Stimulated activated naive CD8-positive, alpha-beta T cell treated with anti-CD3 and anti-CD28 coated beads, Interleukin-15, Interleukin-2, amounts not matched to agents 100 ng/mL and 50 ng/mL, for 24 hours (primary cell): ENCODE measurements around the gene RBMS3.
"Not testable (repeated sequence)": the region's sequence is repeated elsewhere in the genome, so short reads cannot be mapped to it uniquely, and the experiment has no call there.

Experiments used
- H3K27ac Mint-ChIP-seq: one replicate; pipeline ENCODE4 v1.8.0; 2021; ENCODE audit warnings: mild to moderate bottlenecking, mixed read lengths
- H3K27me3 Mint-ChIP-seq: one replicate; pipeline ENCODE4 v1.8.0; 2021; ENCODE audit warnings: mixed read lengths
- H3K36me3 Mint-ChIP-seq: one replicate; pipeline ENCODE4 v1.8.0; 2021; ENCODE audit warnings: low read depth, mixed read lengths
- H3K4me1 Mint-ChIP-seq: one replicate; pipeline ENCODE4 v1.8.0; 2021; ENCODE audit warnings: low read depth, mixed read lengths
- H3K4me3 Mint-ChIP-seq: one replicate; pipeline ENCODE4 v1.8.0; 2021; ENCODE audit warnings: mild to moderate bottlenecking, mixed read lengths
- H3K9me3 Mint-ChIP-seq: one replicate; pipeline ENCODE4 v1.8.0; 2021; ENCODE audit warnings: mixed read lengths

Gene RBMS3

DNA sequence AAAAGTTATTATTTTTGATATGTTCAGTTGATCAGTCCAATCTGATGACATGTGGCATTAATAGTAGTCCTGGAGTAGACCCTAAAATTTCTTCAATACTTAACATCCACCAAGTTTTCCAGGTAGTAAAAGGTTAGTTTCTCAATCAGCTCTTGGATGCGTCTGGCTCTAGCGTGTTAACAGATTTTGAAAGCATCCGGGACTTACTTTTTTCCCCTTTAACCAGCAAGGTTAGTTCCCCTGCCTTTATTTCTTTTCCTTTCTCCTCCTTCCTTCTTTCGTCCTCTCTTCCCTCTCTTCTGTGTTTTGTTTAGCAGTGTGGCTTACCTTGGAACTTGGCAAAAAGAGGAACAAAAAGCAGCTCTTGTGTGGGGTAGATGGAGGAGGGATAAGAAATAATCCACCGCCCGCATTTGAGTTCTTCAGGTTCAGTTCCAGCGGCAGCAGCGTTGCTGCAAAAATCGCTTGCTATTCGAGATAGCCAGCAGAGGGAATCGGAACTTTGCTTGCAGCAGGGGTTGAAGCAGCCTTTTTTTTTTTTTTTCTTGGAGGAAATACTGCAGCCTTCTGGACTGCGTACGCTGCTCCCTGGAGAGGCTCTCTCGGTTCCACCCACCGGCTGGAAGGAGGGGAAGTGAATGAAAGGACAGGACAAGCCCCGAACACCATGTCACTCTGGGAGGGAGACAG lies at the start of gene RBMS3:
Gene RBMS3 (plus strand): TSS at position 668 of the 690 bp plus-strand sequence.
- Mint-ChIP-seq H3K4me3 (peak within 1 kb of the TSS; percentile 81), H3K27me3 (peaks cover 23% of the 10 kb centered on the region), H3K27ac (peak within 1 kb of the TSS; percentile 56), H3K36me3 (no peaks in the 10 kb centered on the region), H3K4me1 (peaks cover 43% of the 10 kb centered on the region), H3K9me3 (no peaks in the 10 kb centered on the region)

DNA sequence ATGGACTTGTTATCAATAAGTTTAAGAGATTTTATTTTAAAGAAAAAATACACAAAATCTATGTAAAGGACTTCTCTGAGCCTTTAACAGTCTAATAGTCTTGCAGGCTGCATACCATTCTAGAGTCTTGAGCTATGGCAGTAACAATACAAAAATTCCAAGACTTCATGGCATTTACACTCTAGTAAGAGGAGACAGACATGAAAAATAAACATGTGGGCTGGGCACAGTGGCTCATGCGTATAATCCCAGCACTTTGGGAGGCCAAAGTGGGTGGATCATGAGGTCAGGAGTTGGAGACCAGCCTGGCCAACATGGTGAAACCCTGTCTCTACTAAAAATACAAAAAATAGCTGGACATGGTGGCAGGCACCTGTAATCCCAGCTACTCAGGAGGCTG lies 47.7 kb upstream of the RBMS3 start:
- H3K9me3 Mint-ChIP-seq, H3K27ac Mint-ChIP-seq, H3K36me3 Mint-ChIP-seq, H3K4me1 Mint-ChIP-seq, H3K4me3 Mint-ChIP-seq, H3K27me3 Mint-ChIP-seq: not testable (repeated sequence)

DNA sequence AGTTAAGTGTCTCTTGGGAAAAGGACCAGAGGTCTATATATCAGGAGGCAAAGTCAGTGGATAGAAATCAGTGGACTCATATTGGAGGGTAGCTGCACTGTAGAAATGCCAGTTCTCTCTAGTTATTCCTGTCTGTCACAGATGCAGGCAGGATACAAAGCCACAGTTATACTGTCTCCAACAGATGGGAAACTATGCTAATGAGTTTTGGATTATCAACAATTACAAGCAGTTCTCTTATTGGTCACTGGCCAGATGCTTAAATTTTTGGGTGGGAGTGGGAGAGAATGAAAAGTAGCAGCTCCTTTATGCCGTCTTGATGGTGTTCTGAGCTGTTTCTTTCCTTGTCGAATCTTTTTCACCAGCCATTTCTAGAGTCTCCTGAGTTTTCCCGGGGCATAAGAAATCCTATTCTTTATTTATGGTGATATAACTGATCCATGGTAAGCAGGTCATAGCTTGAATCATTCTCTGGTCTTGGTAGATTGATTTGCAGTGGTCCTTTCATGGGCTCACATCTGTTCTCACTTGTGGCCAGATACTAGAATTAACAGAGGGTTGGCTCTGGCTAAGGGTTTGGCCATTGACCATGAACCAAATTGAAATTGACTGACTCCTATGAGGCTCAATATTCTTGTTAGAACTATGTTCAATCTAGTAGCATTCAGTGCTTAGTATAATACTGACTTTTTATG lies 44.6 kb upstream of the RBMS3 start:
- H3K27ac Mint-ChIP-seq, result no peak overlapping the region
- no peaks in the 10 kb centered on the region for H3K27me3 Mint-ChIP-seq
- H3K36me3 Mint-ChIP-seq, result no peaks in the 10 kb centered on the region
- H3K4me1 Mint-ChIP-seq, result no peaks in the 10 kb centered on the region
- no peak overlapping the region for H3K4me3 Mint-ChIP-seq
- peaks cover 6% of the 10 kb centered on the region for H3K9me3 Mint-ChIP-seq

GRCh38 chr3:29239376-29239775 lies 41.5 kb upstream of the RBMS3 start:
- Mint-ChIP-seq H3K27ac (no peak overlapping the region), H3K9me3 (no peaks in the 10 kb centered on the region), H3K36me3 (no peaks in the 10 kb centered on the region), H3K4me1 (no peaks in the 10 kb centered on the region), H3K27me3 (no peaks in the 10 kb centered on the region), H3K4me3 (no peak overlapping the region)

- Mint-ChIP-seq H3K27ac (no peak overlapping the region), H3K36me3 (no peaks in the 10 kb centered on the region), H3K4me1 (no peaks in the 10 kb centered on the region), H3K27me3 (no peaks in the 10 kb centered on the region), H3K4me3 (no peak overlapping the region), H3K9me3 (no peaks in the 10 kb centered on the region)
These were observed 40.6 kb upstream of the RBMS3 start for GRCh38 chr3:29240248-29240647.

GRCh38 chr3:29240887-29241286 lies 40.0 kb upstream of the RBMS3 start:
- Mint-ChIP-seq H3K27ac (no peak overlapping the region), H3K4me3 (no peak overlapping the region), H3K9me3 (no peaks in the 10 kb centered on the region), H3K36me3 (no peaks in the 10 kb centered on the region), H3K4me1 (no peaks in the 10 kb centered on the region), H3K27me3 (no peaks in the 10 kb centered on the region)

DNA sequence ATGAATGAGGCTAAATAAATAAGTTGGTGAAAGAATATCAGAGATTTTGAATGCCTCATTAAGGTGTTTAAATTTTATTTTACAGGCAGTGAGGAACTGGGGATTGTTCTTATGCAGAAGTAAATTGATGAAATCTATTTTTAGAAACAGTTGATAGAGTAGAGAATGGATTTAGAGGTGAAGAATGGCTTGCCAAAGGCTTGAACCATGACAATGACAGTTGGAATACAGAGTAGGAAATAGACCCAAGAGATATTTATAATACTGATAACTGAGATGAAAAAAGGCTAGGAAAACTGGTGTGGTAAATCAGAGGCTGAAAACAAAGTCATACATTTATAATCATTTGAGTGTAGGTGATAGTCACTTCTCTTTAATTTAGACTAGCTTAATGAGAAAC lies 39.0 kb upstream of the RBMS3 start:
- no peak overlapping the region for H3K27ac Mint-ChIP-seq
- no peaks in the 10 kb centered on the region for H3K36me3 Mint-ChIP-seq
- no peaks in the 10 kb centered on the region for H3K4me1 Mint-ChIP-seq
- H3K27me3 Mint-ChIP-seq, result no peaks in the 10 kb centered on the region
- H3K4me3 Mint-ChIP-seq, result no peak overlapping the region
- no peaks in the 10 kb centered on the region for H3K9me3 Mint-ChIP-seq

DNA sequence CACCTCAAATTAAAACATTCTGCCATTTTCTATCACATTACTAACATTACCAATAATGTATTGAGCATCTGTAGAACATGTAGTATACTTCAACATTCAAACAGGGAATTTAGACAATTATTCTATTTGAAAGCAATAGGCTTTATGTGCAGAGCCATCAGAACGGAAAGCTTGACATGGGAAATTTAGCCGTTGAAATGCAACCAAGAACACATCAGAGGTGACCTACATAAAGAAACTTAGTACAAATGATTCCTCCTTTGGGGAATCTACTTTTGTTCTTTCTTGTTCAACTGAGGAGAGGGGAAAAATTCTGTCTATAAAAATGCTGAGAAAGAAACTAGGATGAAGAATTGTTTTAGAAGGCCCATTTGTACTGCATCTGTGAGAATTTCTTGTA lies 38.6 kb upstream of the RBMS3 start:
- no peaks in the 10 kb centered on the region for H3K4me1 Mint-ChIP-seq
- H3K4me3 Mint-ChIP-seq, result no peak overlapping the region
- no peak overlapping the region for H3K27ac Mint-ChIP-seq
- H3K27me3 Mint-ChIP-seq, result no peaks in the 10 kb centered on the region
- no peaks in the 10 kb centered on the region for H3K36me3 Mint-ChIP-seq
- H3K9me3 Mint-ChIP-seq, result no peaks in the 10 kb centered on the region

DNA sequence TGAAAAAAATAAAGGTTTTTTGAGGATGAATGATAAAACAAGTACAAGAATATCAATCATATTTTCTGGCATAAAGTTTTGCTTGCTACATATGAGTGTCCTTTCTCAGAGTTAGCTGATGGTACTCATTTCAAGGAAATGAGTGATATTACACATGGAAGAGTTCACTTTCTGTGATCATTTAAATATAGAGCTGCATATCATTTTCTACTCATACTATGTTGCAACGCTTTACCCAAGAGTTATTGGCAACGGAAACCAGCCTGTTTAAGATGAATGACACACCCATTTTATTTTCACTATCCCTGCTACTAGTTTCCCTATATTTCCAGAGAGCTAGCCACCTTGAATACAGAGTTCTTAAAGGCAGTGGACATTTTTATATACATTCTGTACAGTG lies 35.4 kb upstream of the RBMS3 start:
- Mint-ChIP-seq H3K4me3 (no peak overlapping the region), H3K4me1 (no peaks in the 10 kb centered on the region), H3K27me3 (no peaks in the 10 kb centered on the region), H3K27ac (no peak overlapping the region), H3K9me3 (no peaks in the 10 kb centered on the region), H3K36me3 (no peaks in the 10 kb centered on the region)

GRCh38 chr3:29247088-29247745 lies 33.7 kb upstream of the RBMS3 start:
- H3K27me3 Mint-ChIP-seq, result no peaks in the 10 kb centered on the region
- no peaks in the 10 kb centered on the region for H3K9me3 Mint-ChIP-seq
- H3K27ac Mint-ChIP-seq, result no peak overlapping the region
- H3K4me3 Mint-ChIP-seq, result no peak overlapping the region
- H3K36me3 Mint-ChIP-seq, result no peaks in the 10 kb centered on the region
- no peaks in the 10 kb centered on the region for H3K4me1 Mint-ChIP-seq

DNA sequence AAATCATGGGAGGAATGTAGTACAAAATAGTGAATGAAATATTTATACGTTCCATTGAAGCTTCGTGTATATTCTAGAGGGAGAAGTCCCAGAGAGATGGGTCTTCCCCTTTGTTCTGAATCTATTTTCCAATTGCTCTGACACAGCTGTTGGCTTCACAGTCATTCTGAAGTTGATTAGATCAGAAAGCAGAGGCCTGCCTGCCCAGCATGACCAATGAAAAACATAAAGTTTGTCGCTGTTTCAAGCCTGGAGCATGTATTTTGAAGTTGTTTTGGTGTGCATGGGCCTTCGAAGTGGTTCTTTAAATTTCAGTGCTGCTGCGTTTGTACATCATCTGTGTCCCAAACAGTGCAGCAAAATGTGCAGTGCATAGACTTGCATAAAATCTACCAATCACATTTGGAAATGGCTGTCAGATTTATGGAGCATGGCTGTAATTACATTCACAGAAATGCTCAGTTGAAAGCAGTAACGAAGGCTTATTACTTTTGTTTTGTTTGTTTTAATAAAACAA lies 31.0 kb upstream of the RBMS3 start:
- no peaks in the 10 kb centered on the region for H3K4me1 Mint-ChIP-seq
- H3K4me3 Mint-ChIP-seq, result no peak overlapping the region
- H3K27ac Mint-ChIP-seq, result no peak overlapping the region
- no peaks in the 10 kb centered on the region for H3K36me3 Mint-ChIP-seq
- no peaks in the 10 kb centered on the region for H3K27me3 Mint-ChIP-seq
- H3K9me3 Mint-ChIP-seq, result no peaks in the 10 kb centered on the region

GRCh38 chr3:29255854-29256696 lies 24.8 kb upstream of the RBMS3 start:
- Mint-ChIP-seq H3K36me3 (no peaks in the 10 kb centered on the region), H3K4me3 (no peak overlapping the region), H3K9me3 (no peaks in the 10 kb centered on the region), H3K27me3 (no peaks in the 10 kb centered on the region), H3K27ac (no peak overlapping the region), H3K4me1 (peaks cover 3% of the 10 kb centered on the region)

DNA sequence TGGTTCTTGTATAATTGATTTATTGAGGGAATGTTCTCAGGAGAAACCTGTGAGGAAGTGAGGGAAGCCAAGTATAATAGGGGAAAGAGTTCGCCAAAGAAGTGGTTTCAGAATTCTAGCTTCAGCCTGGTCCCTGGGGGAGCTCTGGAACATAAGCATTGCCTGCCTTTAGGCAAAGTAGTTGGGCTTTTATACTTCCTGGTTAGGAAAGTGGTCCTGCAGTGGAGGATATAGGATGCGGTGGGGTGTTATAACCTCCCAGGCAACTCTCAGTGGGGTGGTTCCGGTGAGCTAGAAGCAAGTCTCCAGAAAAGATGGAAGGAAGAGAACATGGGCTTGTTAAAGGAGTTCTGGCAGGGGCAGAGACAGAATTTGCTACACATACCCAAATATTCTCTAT lies 22.7 kb upstream of the RBMS3 start:
- Mint-ChIP-seq H3K9me3 (no peaks in the 10 kb centered on the region), H3K4me3 (no peak overlapping the region), H3K27ac (no peak overlapping the region), H3K36me3 (no peaks in the 10 kb centered on the region), H3K27me3 (no peaks in the 10 kb centered on the region), H3K4me1 (peaks cover 3% of the 10 kb centered on the region)

GRCh38 chr3:29261119-29261518 lies 19.8 kb upstream of the RBMS3 start:
- no peak overlapping the region for H3K27ac Mint-ChIP-seq
- H3K9me3 Mint-ChIP-seq, result no peaks in the 10 kb centered on the region
- H3K27me3 Mint-ChIP-seq, result no peaks in the 10 kb centered on the region
- peaks cover 3% of the 10 kb centered on the region for H3K4me1 Mint-ChIP-seq
- no peaks in the 10 kb centered on the region for H3K36me3 Mint-ChIP-seq
- no peak overlapping the region for H3K4me3 Mint-ChIP-seq

- no peaks in the 10 kb centered on the region for H3K27me3 Mint-ChIP-seq
- no peak overlapping the region for H3K27ac Mint-ChIP-seq
- H3K4me3 Mint-ChIP-seq, result no peak overlapping the region
- no peaks in the 10 kb centered on the region for H3K4me1 Mint-ChIP-seq
- H3K36me3 Mint-ChIP-seq, result no peaks in the 10 kb centered on the region
- H3K9me3 Mint-ChIP-seq, result no peaks in the 10 kb centered on the region
These were observed 17.4 kb upstream of the RBMS3 start for GRCh38 chr3:29263476-29263875.
